GM12878 (cell line): ENCODE results near the gene PRUNE2. TPM values are rescaled to one million over a fixed set of nuclear protein-coding genes. Genes with fewer than 3 reads are reported as not detected.

ENCODE experiments used
- ATAC-seq: fragments of 200-7000 bp; cut with Tn5 transposase; 3 replicates; pipeline ENCODE4 v1.9.1; 2020; ENCODE audit warnings: mild to moderate bottlenecking, moderate library complexity
- BruUV-seq: library from RNA; stranded (reverse); fragments of 400-500 nt; replicated peaks from 2 replicates; lab custom pipeline; 2021; lab: Mats Ljungman, UMichigan
- CTCF ChIA-PET: fragments of 300-600 bp; sonication (Branson Sonifier 250); formaldehyde crosslinking; extraction: SDS; loops from one replicate; lab custom pipeline; 2021; ENCODE audit warnings: inconsistent platforms; lab: Yijun Ruan, JAX
- POLR2A ChIA-PET: fragments of 350-600 bp; formaldehyde crosslinking; extraction: SDS; loops from one replicate; lab custom pipeline; 2021; ENCODE audit warnings: inconsistent platforms; lab: Charles Lee
- RAD21 ChIA-PET: fragments of 300-600 bp; sonication (Branson Sonifier 250); formaldehyde crosslinking; loops from one replicate; lab custom pipeline; 2023; ENCODE audit warnings: antibody characterized with exemption; ENCODE audit not compliant: unreplicated experiment; lab: Charles Lee
- SMC1A ChIA-PET: fragments of 300-600 bp; sonication (Branson Sonifier 250); formaldehyde crosslinking; loops from one replicate; lab custom pipeline; 2023; ENCODE audit not compliant: unreplicated experiment, uncharacterized antibody; lab: Charles Lee
- DNase-seq: peaks from one replicate; pipeline ENCODE4 v3.0.0-alpha.2; 2011; ENCODE audit warnings: low read depth, low spot score
- FAIRE-seq: peaks from 3 replicates; lab custom pipeline; 2011; peaks lifted over from hg19 to GRCh38; lab: Jason Lieb, UNC
- H2AFZ ChIP-seq: 2 replicates; pipeline ENCODE4 v1.6.0; 2011; ENCODE audit warnings: low read depth, low read length, control low read depth; ENCODE audit not compliant: control insufficient read depth
- H3K27ac ChIP-seq: 2 replicates; pipeline ENCODE4 v1.5.1; 2011; ENCODE audit warnings: control low read depth; ENCODE audit not compliant: control insufficient read depth, insufficient read depth
- H3K27me3 ChIP-seq, 2 experiments: replicated peaks in 1 of 2; 2 replicates each; pipeline versions ENCODE4 v1.6.0 to v1.6.1; 2011; ENCODE audit warnings: low read length in 1 of 2; ENCODE audit not compliant: control insufficient read depth in 2 of 2, insufficient read depth in 2 of 2
- H3K36me3 ChIP-seq, 2 experiments: 2 replicates each; pipeline ENCODE4 v1.5.1; 2011; ENCODE audit warnings: low read length in 1 of 2; ENCODE audit not compliant: control insufficient read depth in 2 of 2, insufficient read depth in 2 of 2
- H3K4me1 ChIP-seq: 2 replicates; pipeline ENCODE4 v1.6.1; 2011; ENCODE audit warnings: mild to moderate bottlenecking, low read length, moderate library complexity, mixed read lengths; ENCODE audit not compliant: control insufficient read depth, insufficient read depth
- H3K4me2 ChIP-seq: 2 replicates; pipeline ENCODE4 v1.6.0; 2011; ENCODE audit warnings: control low read depth; ENCODE audit not compliant: control insufficient read depth, insufficient read depth
- H3K4me3 ChIP-seq: fragments of 200-600 bp; sonication (generic); 2 replicates; pipeline ENCODE4 v1.5.1; 2016
- H3K79me2 ChIP-seq: 2 replicates; pipeline ENCODE4 v1.6.0; 2011; ENCODE audit warnings: low read length; ENCODE audit not compliant: control insufficient read depth, insufficient read depth
- H3K9ac ChIP-seq: 2 replicates; pipeline ENCODE4 v1.8.0; 2011; ENCODE audit warnings: low read length, control low read depth, mixed read lengths; ENCODE audit not compliant: control insufficient read depth, insufficient read depth
- H3K9me3 ChIP-seq: replicated peaks from 3 replicates; pipeline ENCODE4 v1.5.1; 2011; ENCODE audit warnings: mild to moderate bottlenecking, low read length; ENCODE audit not compliant: control insufficient read depth, insufficient read depth
- H4K20me1 ChIP-seq: 2 replicates; pipeline ENCODE4 v1.6.0; 2011; ENCODE audit not compliant: control insufficient read depth, insufficient read depth
- HDAC2 ChIP-seq: fragments of 200-600 bp; sonication (generic); IDR thresholded peaks from 2 replicates; pipeline ENCODE4 v1.6.1; 2017
- JUND ChIP-seq: IDR thresholded peaks from 2 replicates; pipeline ENCODE4 v1.6.1; 2012; ENCODE audit warnings: low read depth, mild to moderate bottlenecking, low read length, improper control_type of control experiment, moderate library complexity
- NFIC ChIP-seq: IDR thresholded peaks from 2 replicates; pipeline ENCODE4 v1.6.1; 2012; ENCODE audit warnings: low read depth, mild to moderate bottlenecking, inconsistent platforms, low read length, moderate library complexity
- NFYA ChIP-seq: IDR thresholded peaks from 2 replicates; pipeline ENCODE4 v1.6.1; 2011; ENCODE audit warnings: low read depth, mild to moderate bottlenecking, low read length, improper control_type of control experiment, borderline replicate concordance
- WRNIP1 ChIP-seq: IDR thresholded peaks from 2 replicates; pipeline ENCODE4 v1.6.1; 2011; ENCODE audit warnings: low read depth, low read length, improper control_type of control experiment, borderline replicate concordance
- ZNF217 ChIP-seq: fragments of 450-650 bp; IDR thresholded peaks from 2 replicates; pipeline ENCODE4 v1.6.1; 2017; ENCODE audit warnings: antibody characterized with exemption, mild to moderate bottlenecking
- ZNF384 ChIP-seq: IDR thresholded peaks from 2 replicates; pipeline ENCODE4 v1.6.1; 2012; ENCODE audit warnings: low read depth, mild to moderate bottlenecking, low read length, improper control_type of control experiment, borderline replicate concordance
- ZNF622 ChIP-seq: fragments of 450-650 bp; IDR thresholded peaks from 2 replicates; pipeline ENCODE4 v1.6.1; 2017; ENCODE audit warnings: mild to moderate bottlenecking, inconsistent platforms
- WGBS: methylation state at CpG from one replicate; pipeline ENCODE4 v1.1.6; 2016; ENCODE audit warnings: low lambda C conversion rate; ENCODE audit not compliant: insufficient replicate concordance, insufficient coverage; ENCODE audit errors: missing lambda C conversion rate; 5-methylcytosine and 5-hydroxymethylcytosine counted together
- in situ Hi-C: fragments of 300-500 bp; cut with MboI; formaldehyde crosslinking; loops from 9 replicates; pipeline ENCODE4 v1.14.3; 2018; ENCODE audit warnings: mixed read lengths
- intact Hi-C: fragments of 100-400 bp; cut with micrococcal nuclease; formaldehyde crosslinking; loops from one replicate; pipeline ENCODE4 v1.14.2; 2022; ENCODE audit not compliant: unreplicated experiment
- polyA plus RNA-seq, 11 experiments: library from polyadenylated mRNA; depleted of rRNA in 4 of 11; unstranded in 6 of 11; stranded (reverse) in 5 of 11; fragments of >200 nt; fragmentation: Nextera tagmentation in 4 of 11; fragmentation: Illumina TruSeq in 1 of 11; extraction: Ambion mirVana in 4 of 11; extraction: Trizol in 1 of 11; gene quantifications; 1 replicate in 1 of 11; 2 replicates in 10 of 11; pipeline versions ENCODE4 v1.2.1 to v1.2.3, GENCODE V29; 2011 to 2016; ENCODE audit warnings: inconsistent platforms in 2 of 11, missing spikeins in 2 of 11, low read depth in 1 of 11
- total RNA-seq, 4 experiments: library from RNA; depleted of rRNA in 3 of 4; stranded (reverse); fragments of >200 nt in 3 of 4; fragmentation: Illumina TruSeq in 1 of 4; extraction: Trizol in 1 of 4; gene quantifications; 2 replicates each; pipeline versions ENCODE4 v1.2.1 to v1.2.3, GENCODE V29; 2013 to 2021
- TF ChIP-seq, protein P1 (sequence below): IDR thresholded peaks from 2 replicates; pipeline ENCODE4 v1.6.1; 2012; ENCODE audit warnings: improper control_type of control experiment, low read depth, low read length; ENCODE audit not compliant: insufficient replicate concordance
- TF ChIP-seq, protein P2 (sequence below): IDR thresholded peaks from 2 replicates; pipeline ENCODE4 v1.6.1; 2011; ENCODE audit warnings: low read depth, mild to moderate bottlenecking, low read length, moderate library complexity, borderline replicate concordance; ENCODE audit errors: extremely low read depth
- TF ChIP-seq, protein P3 (sequence below): IDR thresholded peaks from 2 replicates; pipeline ENCODE4 v1.6.1; 2012; ENCODE audit warnings: low read depth, low read length, improper control_type of control experiment
- TF ChIP-seq, protein P4 (sequence below): fragments of 450-650 bp; IDR thresholded peaks from 2 replicates; pipeline ENCODE4 v1.6.1; 2014; ENCODE audit warnings: mild to moderate bottlenecking
- TF ChIP-seq, protein P5 (sequence below): fragments of 450-650 bp; formaldehyde crosslinking; IDR thresholded peaks from 2 replicates; pipeline ENCODE4 v1.4.0; 2022; ENCODE audit warnings: mild to moderate bottlenecking, moderate library complexity

PRUNE2 gene
- total and polyA plus RNA-seq, 10 of the 15 experiments (the other 5 are each of a cell fraction or from before 2014, with no cell fraction given): 0.07 to 0.63 (median 0.25) TPM

DNA sequence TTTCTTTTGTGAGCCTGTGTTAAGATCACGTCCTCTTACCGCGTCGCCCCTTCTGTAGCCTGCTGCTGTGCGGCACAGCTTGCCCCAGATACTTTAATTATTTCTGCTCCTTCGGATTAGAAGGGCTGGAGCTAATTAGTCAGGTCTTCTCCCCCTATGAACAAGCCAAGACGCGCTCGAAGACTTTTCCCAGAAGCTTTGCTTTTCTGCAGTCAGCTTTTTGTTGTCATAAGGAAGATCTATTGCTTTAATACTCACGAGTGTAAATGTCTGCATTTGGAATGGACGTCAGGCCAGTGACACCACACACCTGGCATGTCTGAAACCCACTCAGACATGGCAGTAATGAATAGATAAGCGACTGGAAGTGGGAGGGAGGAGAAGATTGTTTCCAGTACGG is 37.0 kb downstream of the PRUNE2 start:
- no peak for ATAC-seq
- no peak overlapping the region for H3K4me2 ChIP-seq
- in situ Hi-C loops: no loop called here
- no peak overlapping the region for H2AFZ ChIP-seq
- H3K9ac ChIP-seq: no peak overlapping the region
- no peaks in the 10 kb centered on the region for H3K79me2 ChIP-seq
- WGBS: 56% methylated on average over 13 of the region's 13 CpGs
- intact Hi-C loops: no loop called here
- no peak for DNase-seq
- H3K9me3 ChIP-seq: no peaks in the 10 kb centered on the region
- ChIA-PET POLR2A (no interaction called here), SMC1A (no interaction called here), RAD21 (no interaction called here), CTCF (no interaction called here)
- no peaks in the 10 kb centered on the region for H4K20me1 ChIP-seq
- FAIRE-seq: no peak
- no peaks in the 10 kb centered on the region for H3K36me3 ChIP-seq
- no peak overlapping the region for H3K27ac ChIP-seq
- 0 out of 4 replicates have a peak, but pooled peaks cover 0 to 2% of the 10 kb centered on the region in 2 experiments for H3K27me3 ChIP-seq
- H3K4me3 ChIP-seq: no peak overlapping the region
- no peaks in the 10 kb centered on the region for H3K4me1 ChIP-seq
- no TSS peak for BruUV-seq
- TF ChIP-seq, protein P1, sequence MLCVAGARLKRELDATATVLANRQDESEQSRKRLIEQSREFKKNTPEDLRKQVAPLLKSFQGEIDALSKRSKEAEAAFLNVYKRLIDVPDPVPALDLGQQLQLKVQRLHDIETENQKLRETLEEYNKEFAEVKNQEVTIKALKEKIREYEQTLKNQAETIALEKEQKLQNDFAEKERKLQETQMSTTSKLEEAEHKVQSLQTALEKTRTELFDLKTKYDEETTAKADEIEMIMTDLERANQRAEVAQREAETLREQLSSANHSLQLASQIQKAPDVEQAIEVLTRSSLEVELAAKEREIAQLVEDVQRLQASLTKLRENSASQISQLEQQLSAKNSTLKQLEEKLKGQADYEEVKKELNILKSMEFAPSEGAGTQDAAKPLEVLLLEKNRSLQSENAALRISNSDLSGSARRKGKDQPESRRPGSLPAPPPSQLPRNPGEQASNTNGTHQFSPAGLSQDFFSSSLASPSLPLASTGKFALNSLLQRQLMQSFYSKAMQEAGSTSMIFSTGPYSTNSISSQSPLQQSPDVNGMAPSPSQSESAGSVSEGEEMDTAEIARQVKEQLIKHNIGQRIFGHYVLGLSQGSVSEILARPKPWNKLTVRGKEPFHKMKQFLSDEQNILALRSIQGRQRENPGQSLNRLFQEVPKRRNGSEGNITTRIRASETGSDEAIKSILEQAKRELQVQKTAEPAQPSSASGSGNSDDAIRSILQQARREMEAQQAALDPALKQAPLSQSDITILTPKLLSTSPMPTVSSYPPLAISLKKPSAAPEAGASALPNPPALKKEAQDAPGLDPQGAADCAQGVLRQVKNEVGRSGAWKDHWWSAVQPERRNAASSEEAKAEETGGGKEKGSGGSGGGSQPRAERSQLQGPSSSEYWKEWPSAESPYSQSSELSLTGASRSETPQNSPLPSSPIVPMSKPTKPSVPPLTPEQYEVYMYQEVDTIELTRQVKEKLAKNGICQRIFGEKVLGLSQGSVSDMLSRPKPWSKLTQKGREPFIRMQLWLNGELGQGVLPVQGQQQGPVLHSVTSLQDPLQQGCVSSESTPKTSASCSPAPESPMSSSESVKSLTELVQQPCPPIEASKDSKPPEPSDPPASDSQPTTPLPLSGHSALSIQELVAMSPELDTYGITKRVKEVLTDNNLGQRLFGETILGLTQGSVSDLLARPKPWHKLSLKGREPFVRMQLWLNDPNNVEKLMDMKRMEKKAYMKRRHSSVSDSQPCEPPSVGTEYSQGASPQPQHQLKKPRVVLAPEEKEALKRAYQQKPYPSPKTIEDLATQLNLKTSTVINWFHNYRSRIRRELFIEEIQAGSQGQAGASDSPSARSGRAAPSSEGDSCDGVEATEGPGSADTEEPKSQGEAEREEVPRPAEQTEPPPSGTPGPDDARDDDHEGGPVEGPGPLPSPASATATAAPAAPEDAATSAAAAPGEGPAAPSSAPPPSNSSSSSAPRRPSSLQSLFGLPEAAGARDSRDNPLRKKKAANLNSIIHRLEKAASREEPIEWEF: no peak
- TF ChIP-seq ZNF217: no peak
- TF ChIP-seq, protein P2, sequence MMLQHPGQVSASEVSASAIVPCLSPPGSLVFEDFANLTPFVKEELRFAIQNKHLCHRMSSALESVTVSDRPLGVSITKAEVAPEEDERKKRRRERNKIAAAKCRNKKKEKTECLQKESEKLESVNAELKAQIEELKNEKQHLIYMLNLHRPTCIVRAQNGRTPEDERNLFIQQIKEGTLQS: no peak
- no peak for TF ChIP-seq HDAC2
- TF ChIP-seq, protein P3, sequence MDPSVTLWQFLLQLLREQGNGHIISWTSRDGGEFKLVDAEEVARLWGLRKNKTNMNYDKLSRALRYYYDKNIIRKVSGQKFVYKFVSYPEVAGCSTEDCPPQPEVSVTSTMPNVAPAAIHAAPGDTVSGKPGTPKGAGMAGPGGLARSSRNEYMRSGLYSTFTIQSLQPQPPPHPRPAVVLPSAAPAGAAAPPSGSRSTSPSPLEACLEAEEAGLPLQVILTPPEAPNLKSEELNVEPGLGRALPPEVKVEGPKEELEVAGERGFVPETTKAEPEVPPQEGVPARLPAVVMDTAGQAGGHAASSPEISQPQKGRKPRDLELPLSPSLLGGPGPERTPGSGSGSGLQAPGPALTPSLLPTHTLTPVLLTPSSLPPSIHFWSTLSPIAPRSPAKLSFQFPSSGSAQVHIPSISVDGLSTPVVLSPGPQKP: no peak
- TF ChIP-seq NFIC: no peak
- TF ChIP-seq, protein P4, sequence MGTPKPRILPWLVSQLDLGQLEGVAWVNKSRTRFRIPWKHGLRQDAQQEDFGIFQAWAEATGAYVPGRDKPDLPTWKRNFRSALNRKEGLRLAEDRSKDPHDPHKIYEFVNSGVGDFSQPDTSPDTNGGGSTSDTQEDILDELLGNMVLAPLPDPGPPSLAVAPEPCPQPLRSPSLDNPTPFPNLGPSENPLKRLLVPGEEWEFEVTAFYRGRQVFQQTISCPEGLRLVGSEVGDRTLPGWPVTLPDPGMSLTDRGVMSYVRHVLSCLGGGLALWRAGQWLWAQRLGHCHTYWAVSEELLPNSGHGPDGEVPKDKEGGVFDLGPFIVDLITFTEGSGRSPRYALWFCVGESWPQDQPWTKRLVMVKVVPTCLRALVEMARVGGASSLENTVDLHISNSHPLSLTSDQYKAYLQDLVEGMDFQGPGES: no peak
- no peak for TF ChIP-seq JUND
- no peak for TF ChIP-seq WRNIP1
- no peak for TF ChIP-seq ZNF384
- TF ChIP-seq ZNF622: no peak
- no peak for TF ChIP-seq NFYA
- TF ChIP-seq, protein P5, sequence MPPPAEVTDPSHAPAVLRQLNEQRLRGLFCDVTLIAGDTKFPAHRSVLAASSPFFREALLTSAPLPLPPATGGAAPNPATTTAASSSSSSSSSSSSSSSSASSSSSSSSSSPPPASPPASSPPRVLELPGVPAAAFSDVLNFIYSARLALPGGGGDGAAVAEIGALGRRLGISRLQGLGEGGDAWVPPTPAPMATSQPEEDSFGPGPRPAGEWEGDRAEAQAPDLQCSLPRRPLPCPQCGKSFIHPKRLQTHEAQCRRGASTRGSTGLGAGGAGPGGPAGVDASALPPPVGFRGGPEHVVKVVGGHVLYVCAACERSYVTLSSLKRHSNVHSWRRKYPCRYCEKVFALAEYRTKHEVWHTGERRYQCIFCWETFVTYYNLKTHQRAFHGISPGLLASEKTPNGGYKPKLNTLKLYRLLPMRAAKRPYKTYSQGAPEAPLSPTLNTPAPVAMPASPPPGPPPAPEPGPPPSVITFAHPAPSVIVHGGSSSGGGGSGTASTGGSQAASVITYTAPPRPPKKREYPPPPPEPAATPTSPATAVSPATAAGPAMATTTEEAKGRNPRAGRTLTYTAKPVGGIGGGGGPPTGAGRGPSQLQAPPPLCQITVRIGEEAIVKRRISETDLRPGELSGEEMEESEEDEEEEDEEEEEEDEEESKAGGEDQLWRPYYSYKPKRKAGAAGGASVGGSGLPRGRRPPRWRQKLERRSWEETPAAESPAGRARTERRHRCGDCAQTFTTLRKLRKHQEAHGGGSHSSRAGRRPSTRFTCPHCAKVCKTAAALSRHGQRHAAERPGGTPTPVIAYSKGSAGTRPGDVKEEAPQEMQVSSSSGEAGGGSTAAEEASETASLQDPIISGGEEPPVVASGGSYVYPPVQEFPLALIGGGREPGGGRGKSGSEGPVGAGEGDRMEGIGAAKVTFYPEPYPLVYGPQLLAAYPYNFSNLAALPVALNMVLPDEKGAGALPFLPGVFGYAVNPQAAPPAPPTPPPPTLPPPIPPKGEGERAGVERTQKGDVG (CRISPR knock-in tag): no peak
